Activated CD4-positive, alpha-beta T cell treated with anti-CD3 and anti-CD28 coated beads for 1 hour (primary cell): ENCODE data around the gene TACR1.
"Not testable (repeated sequence)": the region's sequence is repeated elsewhere in the genome, so short reads cannot be mapped to it uniquely, and the experiment has no call there.

Experiments
- DNase-seq: peaks from one replicate; pipeline ENCODE4 v3.0.0-alpha.2; 2020

The TACR1 gene

DNA sequence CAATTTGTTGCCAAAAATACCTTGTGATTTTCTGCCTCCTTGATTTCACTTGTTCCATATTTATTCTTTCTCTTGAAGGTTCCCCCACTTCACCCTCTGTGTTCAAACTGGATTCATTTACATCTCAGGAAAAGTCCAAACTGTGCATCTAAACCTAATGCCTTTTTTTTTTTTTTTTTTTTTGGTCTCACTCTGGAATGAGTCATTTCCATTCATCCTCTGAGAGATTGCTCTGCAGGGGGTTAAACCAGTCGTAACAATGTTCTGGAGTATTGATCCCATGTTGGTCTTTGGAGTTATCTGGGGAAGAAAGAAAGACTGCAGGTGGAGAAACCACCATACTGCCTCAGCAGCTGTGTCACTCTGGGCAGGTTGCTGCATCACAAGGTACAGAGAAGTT, 119.7 kb downstream of the TACR1 start:
- DNase-seq: no peak

DNA sequence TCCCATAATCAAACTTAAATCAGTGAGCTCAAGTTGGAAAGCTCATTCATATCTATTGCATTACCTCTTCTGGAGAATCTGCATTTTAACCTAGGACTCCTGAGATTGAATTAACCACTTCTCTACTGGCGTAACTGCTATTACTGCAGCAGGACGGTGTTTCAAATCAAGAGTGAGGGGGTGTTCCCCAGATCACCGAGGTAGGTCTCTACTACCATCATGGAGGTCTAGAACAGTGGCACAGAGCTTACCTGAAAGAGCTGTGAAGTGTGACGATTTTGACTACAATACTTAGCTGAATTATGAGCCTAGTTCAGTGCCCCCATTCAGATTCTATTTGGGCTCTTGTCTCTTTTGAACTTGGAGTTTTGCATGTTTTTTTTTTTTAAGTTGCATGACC, 121.4 kb downstream of the TACR1 start:
- no peak for DNase-seq

DNA sequence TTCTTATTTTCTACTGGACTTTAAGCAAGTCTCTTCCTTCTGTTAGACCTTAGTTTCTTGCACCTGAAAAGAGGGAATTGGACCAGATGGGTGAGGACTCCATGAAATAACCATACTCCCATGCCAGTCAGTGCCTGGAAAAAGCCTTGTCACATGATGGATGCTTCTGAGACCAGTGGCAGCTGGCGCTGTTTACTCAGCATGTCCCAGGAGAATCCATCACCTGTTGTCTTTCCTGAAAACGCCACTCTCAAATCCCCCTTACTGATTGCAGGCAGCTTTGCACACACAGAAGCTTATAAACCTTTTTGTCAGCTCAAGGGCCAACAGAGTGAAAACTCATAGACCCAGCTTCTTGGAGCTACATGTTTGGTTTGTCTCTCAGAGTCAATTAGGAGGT, 123.2 kb downstream of the TACR1 start:
- no peak for DNase-seq

- DNase-seq: no peak
These were observed 124.6 kb downstream of the TACR1 start for GRCh38 chr2:75074708-75075107.

DNA sequence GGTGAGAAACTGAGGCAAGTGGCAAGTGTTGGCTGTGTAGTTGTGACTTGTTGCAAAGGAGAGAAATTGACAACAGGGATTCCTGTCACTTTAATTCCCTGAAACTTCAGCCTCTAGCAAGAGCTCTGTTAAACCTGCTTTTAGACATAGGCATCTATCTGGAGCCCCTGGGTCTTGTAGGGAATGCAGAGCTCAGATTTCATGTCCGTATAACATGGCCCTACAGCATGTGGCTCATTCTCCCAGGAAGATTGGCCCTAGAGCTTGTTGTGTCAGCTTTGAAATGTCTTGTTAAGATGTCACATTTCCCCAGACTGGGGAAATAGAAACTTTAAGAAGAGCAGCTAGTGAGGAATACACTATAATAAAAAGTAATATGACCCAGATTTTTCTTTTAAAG, 125.1 kb downstream of the TACR1 start:
- no peak for DNase-seq

DNA sequence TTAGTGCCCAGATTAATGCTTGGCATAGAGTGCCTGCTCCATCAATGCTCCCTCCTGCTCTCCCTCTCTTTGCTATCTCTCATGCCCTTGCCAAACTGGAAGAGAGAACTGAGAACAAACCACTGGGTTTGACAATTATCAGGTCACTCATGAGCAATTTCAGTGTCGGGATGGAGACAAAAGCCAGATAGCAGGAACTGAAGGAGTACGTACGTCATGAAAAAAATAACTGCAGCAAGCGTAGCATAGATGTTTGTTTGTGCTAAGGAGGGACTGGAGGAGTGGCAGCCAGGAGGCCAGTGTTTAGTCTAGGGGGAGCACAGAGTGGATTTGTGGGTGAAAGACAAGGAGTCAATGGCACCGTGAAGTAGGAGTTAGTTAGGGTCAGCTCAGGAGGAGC, 127.6 kb downstream of the TACR1 start:
- no peak for DNase-seq

DNA sequence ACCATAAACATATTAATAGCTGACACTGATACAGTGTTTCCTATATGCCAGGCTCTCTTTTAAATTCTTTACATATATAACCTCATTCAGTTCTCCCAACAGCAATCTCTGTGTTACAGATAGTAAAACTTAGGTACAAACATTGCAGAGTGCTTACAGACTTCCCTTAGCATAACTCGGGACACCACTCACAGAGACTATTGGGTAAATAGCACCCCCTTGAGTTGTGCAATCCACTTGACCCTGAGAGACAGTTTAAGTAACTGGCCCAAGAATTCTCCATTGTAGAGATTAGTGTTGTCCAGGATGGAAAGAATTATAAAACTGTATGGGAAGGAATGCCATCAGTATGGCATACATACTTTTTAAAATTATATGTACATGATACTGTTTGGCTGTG, 130.8 kb downstream of the TACR1 start:
- no peak for DNase-seq

- no peak for DNase-seq
These were observed 131.8 kb downstream of the TACR1 start for GRCh38 chr2:75067506-75067905.

- DNase-seq: no peak
These were observed 133.0 kb downstream of the TACR1 start for GRCh38 chr2:75066121-75066902.

GRCh38 chr2:75065402-75066008, 133.8 kb downstream of the TACR1 start:
- no peak for DNase-seq

GRCh38 chr2:75064691-75065396, 134.5 kb downstream of the TACR1 start:
- no peak for DNase-seq

DNA sequence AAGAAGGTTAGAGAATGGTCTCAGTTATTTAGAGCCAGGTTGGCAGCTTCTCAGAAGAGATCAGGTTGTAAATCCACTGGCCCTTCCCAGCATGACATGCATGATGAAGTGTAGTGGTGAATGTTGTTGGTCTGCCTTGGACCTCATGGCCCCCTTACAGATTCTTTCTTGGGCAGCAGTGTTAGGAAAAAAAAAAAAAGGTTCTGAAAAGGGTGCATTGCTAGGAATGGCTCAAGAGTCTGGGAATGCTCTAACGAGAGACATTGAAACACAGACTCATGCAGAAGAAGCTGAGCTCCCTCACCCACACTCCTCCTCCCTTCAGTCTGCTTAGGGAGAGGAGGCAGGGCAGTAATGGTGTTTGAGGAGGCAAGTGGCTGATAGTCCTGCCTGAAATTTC, 135.4 kb downstream of the TACR1 start:
- DNase-seq: no peak

- DNase-seq: no peak
These were observed 140.9 kb downstream of the TACR1 start for GRCh38 chr2:75058427-75058826.

DNA sequence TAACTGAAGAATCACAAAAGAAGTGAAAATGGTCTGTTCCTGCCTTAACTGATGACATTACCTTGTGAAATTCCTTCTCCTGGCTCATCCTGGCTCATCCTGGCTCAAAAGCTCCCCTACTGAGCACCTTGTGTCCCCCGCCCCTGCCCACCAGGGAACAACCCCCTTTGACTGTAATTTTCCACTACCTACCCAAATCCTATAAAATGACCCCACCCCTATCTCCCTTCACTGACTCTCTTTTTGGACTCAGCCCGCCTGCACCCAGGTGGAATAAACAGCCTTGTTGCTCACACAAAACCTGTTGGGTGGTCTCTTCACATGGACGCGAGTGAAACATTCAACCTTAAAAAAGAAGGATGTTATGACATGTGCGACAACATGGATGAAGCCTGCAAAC, 142.2 kb downstream of the TACR1 start:
- not testable (repeated sequence) for DNase-seq

GRCh38 chr2:75055820-75056675, 143.3 kb downstream of the TACR1 start:
- no peak for DNase-seq

DNA sequence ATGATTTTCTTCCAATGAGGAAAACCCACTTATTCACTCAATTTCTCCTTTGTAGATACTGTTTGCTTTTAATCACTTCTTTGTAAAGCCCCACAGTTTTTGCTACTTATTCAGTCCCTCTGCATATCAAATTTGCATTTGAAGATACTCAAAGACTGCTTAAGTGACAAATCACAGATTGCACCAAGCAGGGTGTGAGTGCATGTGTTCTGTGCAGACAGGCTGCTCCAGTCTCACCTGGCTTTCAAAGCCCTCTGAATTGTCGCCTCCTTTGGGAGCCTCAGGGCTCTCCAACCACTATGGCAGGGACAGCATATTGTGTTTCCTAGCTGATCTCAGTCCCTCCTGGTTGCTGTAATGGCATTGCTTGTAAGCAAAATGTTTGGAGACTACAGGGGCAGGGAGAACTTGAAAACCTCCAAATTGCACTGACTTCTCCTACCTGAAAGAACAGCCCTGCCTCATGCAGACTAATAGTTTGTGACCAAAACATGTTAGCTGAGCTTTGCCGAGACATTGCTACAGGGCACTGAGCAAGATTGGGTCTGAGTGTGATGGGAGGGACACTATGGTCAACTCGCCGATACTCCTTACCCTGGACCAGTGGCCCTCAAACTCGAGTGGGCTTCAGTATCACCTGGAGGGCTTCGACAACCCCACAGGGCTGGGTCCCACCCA, 144.0 kb downstream of the TACR1 start:
- no peak for DNase-seq

GRCh38 chr2:75054296-75054695, 145.0 kb downstream of the TACR1 start:
- DNase-seq: no peak

DNA sequence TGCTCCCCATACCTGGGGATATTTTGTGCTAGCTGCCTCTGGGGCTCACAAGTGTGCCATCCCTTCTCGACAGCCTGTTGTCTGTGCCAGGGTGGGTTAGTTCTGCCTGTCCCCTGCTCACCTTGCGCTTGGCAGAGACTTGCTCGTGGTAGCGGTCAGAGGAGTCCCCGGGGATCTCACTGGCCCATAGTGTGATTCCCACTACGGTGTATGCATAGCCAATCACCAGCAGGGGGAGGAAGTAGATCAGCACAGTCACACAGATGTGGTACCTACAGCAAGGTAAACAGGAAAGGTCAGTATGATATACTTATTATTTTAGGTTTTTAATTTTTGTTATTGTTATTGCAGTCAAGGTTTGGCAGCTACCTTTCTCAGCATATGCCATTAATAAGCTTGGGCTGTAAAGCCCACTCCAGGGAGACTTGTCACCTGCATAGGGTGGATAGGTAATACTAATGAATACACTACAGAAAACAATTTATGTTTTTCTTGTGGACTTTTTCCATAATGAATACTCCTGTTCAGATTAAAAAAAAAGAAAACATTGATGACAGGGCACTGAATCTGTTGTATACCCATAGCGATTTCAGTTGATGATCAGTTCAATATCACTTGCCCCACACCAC, 145.7 kb downstream of the TACR1 start:
- DNase-seq: no peak

- no peak for DNase-seq
These were observed 151.2 kb downstream of the TACR1 start for GRCh38 chr2:75047992-75048625.

DNA sequence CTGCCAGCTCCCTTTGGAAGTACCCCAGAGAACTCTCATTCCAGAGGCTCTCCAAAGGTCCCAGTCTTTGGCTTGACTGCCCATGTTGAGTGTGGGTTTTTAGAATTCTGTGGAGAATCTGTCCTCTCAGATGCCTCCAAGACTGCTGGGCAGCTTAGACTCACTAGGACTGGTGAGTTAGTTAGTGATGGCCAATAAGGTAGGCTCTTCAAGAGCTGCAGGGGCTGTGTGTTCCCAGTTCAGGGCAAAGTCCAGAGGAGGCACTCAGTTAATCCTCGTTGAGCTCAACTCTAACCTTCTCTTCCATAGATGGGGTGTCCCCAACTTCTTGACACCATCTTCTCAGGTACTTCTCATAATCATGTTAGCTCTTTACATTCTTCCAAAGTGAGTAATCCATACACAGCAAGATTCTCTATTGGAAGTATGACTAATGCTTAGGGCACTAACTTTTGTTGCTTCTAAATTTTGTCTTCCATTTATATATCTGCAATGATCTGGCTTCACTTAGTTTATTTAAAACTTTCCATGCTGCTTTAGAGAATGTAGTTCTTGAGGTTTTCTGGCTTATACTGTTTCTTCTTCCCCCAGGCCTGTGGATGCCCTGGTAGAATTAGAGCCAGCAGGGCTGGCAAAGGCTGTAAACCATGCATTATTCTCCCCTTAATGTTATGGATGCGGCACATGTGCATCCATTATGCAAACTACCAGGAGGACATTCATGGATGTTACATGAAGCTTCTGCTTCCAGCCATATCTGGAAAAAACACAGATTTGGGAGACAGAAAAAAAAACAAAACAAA, 151.9 kb downstream of the TACR1 start:
- no peak for DNase-seq
